ENCODE data around the gene TMEM117. TPM values are rescaled to one million over a fixed set of nuclear protein-coding genes. Genes with fewer than 3 reads are reported as not detected.

The TMEM117 gene
- total RNA-seq, 1 experiment from 2014 or later: 5.9 TPM

- Histone ChIP-seq H3K4me3 (ENCODE audit: low read depth, low read length, poor library complexity, severe bottlenecking) (no peak overlapping the region), H3K36me3 (ENCODE audit: insufficient read depth, low read length, poor library complexity, severe bottlenecking) (no peaks in the 10 kb centered on the region), H3K27me3 (replicated peaks; ENCODE audit: insufficient read depth, low read depth, low read length, poor library complexity) (no peaks in the 10 kb centered on the region), H3K9me3 (ENCODE audit: low read depth, low read length, poor library complexity, severe bottlenecking) (no peaks in the 10 kb centered on the region), H3K27ac (ENCODE audit: low read depth, low read length, poor library complexity, severe bottlenecking) (no peak overlapping the region), H3K4me1 (ENCODE audit: insufficient read depth, low read length, poor library complexity, severe bottlenecking) (peaks cover 6% of the 10 kb centered on the region)
- TF ChIP-seq EZH2 (IDR thresholded peaks at IDR 0.05; ENCODE audit: borderline replicate concordance, low read depth, low read length, poor library complexity, severe bottlenecking): no peak
- TF ChIP-seq, protein P1, sequence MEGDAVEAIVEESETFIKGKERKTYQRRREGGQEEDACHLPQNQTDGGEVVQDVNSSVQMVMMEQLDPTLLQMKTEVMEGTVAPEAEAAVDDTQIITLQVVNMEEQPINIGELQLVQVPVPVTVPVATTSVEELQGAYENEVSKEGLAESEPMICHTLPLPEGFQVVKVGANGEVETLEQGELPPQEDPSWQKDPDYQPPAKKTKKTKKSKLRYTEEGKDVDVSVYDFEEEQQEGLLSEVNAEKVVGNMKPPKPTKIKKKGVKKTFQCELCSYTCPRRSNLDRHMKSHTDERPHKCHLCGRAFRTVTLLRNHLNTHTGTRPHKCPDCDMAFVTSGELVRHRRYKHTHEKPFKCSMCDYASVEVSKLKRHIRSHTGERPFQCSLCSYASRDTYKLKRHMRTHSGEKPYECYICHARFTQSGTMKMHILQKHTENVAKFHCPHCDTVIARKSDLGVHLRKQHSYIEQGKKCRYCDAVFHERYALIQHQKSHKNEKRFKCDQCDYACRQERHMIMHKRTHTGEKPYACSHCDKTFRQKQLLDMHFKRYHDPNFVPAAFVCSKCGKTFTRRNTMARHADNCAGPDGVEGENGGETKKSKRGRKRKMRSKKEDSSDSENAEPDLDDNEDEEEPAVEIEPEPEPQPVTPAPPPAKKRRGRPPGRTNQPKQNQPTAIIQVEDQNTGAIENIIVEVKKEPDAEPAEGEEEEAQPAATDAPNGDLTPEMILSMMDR (conservative IDR thresholded peaks at IDR 0.05; ENCODE audit: low read depth, low read length): no peak
- intact Hi-C loops (cut with micrococcal nuclease; ENCODE audit: unreplicated experiment): no loop called here
- CTCF ChIA-PET: no interaction called here
- no peak for DNase-seq (ENCODE audit: low spot score)
- POLR2A ChIA-PET (ENCODE audit: low non-redundant PET): interaction anchor here (0.6 kb wide), 1 partner anchor 141 kb away, joined by 3 read pairs; no protein-coding TSS in a partner anchor
- no TSS peak for BruUV-seq (replicated peaks)
Measured at GRCh38 chr12:44342371-44342770, 506.5 kb downstream of the TMEM117 start.

DNA sequence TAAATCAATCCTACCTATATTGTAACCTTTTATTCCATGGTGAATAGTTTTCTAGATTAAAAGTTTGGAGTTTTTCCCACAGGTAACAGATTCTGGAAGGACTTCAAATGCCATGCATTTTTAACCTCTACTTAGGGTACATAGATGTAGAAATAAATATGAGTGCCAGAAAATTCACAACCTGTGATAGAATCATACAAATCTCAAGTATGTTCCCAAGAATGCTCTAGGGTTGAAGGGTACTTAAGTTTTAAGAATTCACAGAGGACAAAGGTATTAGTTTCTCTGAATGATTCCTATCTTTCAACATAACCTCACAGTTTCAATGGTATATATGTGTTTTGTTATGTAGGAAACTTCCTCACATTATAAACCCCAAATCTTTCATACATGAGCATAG, 511.3 kb downstream of the TMEM117 start:
- TF ChIP-seq, protein P1 (conservative IDR thresholded peaks at IDR 0.05; ENCODE audit: low read depth, low read length): no peak
- TF ChIP-seq EZH2 (IDR thresholded peaks at IDR 0.05; ENCODE audit: borderline replicate concordance, low read depth, low read length, poor library complexity, severe bottlenecking): no peak
- ChIA-PET POLR2A (ENCODE audit: low non-redundant PET) (no interaction called here), CTCF (no interaction called here)
- H3K9me3 ChIP-seq (ENCODE audit: low read depth, low read length, poor library complexity, severe bottlenecking): no peaks in the 10 kb centered on the region
- H3K27me3 ChIP-seq (replicated peaks; ENCODE audit: insufficient read depth, low read depth, low read length, poor library complexity): no peaks in the 10 kb centered on the region
- no TSS peak for BruUV-seq (replicated peaks)
- H3K27ac ChIP-seq (ENCODE audit: low read depth, low read length, poor library complexity, severe bottlenecking): no peak overlapping the region
- peaks cover 6% of the 10 kb centered on the region for H3K4me1 ChIP-seq (ENCODE audit: insufficient read depth, low read length, poor library complexity, severe bottlenecking)
- no peak for DNase-seq (ENCODE audit: low spot score)
- H3K4me3 ChIP-seq (ENCODE audit: low read depth, low read length, poor library complexity, severe bottlenecking): no peak overlapping the region
- intact Hi-C loops (cut with micrococcal nuclease; ENCODE audit: unreplicated experiment): no loop called here
- no peaks in the 10 kb centered on the region for H3K36me3 ChIP-seq (ENCODE audit: insufficient read depth, low read length, poor library complexity, severe bottlenecking)

GRCh38 chr12:44357494-44357893, 521.6 kb downstream of the TMEM117 start:
- H3K9me3 ChIP-seq (ENCODE audit: low read depth, low read length, poor library complexity, severe bottlenecking): no peaks in the 10 kb centered on the region
- H3K27ac ChIP-seq (ENCODE audit: low read depth, low read length, poor library complexity, severe bottlenecking): no peak overlapping the region
- H3K27me3 ChIP-seq (replicated peaks; ENCODE audit: insufficient read depth, low read depth, low read length, poor library complexity): no peaks in the 10 kb centered on the region
- ChIA-PET POLR2A (ENCODE audit: low non-redundant PET) (no interaction called here), CTCF (no interaction called here)
- no peaks in the 10 kb centered on the region for H3K4me1 ChIP-seq (ENCODE audit: insufficient read depth, low read length, poor library complexity, severe bottlenecking)
- no peak for DNase-seq (ENCODE audit: low spot score)
- H3K36me3 ChIP-seq (ENCODE audit: insufficient read depth, low read length, poor library complexity, severe bottlenecking): no peaks in the 10 kb centered on the region
- no TSS peak for BruUV-seq (replicated peaks)
- intact Hi-C loops (cut with micrococcal nuclease; ENCODE audit: unreplicated experiment): no loop called here
- no peak overlapping the region for H3K4me3 ChIP-seq (ENCODE audit: low read depth, low read length, poor library complexity, severe bottlenecking)
- TF ChIP-seq, protein P1 (conservative IDR thresholded peaks at IDR 0.05; ENCODE audit: low read depth, low read length): no peak
- TF ChIP-seq EZH2 (IDR thresholded peaks at IDR 0.05; ENCODE audit: borderline replicate concordance, low read depth, low read length, poor library complexity, severe bottlenecking): no peak

All from A673 (cell line).